ENCODE data around the gene EVC. TPM values are rescaled to one million over a fixed set of nuclear protein-coding genes. Genes with fewer than 3 reads are reported as not detected.

EVC gene
- total and polyA plus RNA-seq, 2 of the 8 experiments (the other 6 are each of a cell fraction or from before 2014, with no cell fraction given), result 2.6 to 9.8 TPM

DNA sequence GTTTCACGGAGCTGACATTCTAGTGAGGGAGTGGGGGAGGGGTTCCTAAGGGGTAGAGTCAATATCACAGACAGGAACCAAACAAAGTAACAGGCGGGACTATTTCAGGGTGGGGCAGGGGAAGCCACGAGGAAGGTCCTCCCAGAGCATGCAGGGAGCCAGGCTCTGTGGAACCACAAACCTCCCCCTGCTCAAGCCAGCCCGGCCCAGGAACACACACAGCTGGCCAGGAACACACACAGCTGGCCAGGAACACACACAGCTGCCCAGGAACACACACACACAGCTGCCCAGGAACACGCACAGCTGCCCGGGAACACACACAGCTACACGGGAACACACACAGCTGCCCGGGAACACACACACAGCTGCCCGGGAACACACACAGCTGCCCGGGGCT lies 27.4 kb upstream of the EVC start (continued):
- TF ChIP-seq JUND (IDR thresholded peaks at IDR 0.05; ENCODE audit: low read length), result no peak

All from H1 (cell line).